HepG2 (cell line): Measurements from ENCODE around the gene AKAP6. TPM values are rescaled to one million over a fixed set of nuclear protein-coding genes. Genes with fewer than 3 reads are reported as not detected.
A peak's percentile ranks its signal among the peaks of the same experiment; 100 is the strongest.

Source experiments
- ARID5B ChIP-seq: IDR thresholded peaks from 2 replicates; pipeline ENCODE4 v1.4.0; 2020; ENCODE audit warnings: mild to moderate bottlenecking, missing genetic modification reagents
- CC2D1A ChIP-seq: sonication (generic); formaldehyde crosslinking; IDR thresholded peaks from 2 replicates; pipeline ENCODE4 v1.8.1; 2023; ENCODE audit warnings: mild to moderate bottlenecking, missing genetic modification reagents
- CEBPG ChIP-seq: IDR thresholded peaks from 2 replicates; pipeline ENCODE4 v1.6.1; 2016
- ERF ChIP-seq: IDR thresholded peaks from 2 replicates; pipeline ENCODE4 v1.6.1; 2018; ENCODE audit warnings: missing biosample characterization, missing genetic modification reagents
- FOXA3 ChIP-seq: IDR thresholded peaks from 2 replicates; pipeline ENCODE4 v1.6.1; 2016; ENCODE audit warnings: missing genetic modification reagents, missing compliant biosample characterization
- HES4 ChIP-seq: sonication (generic); formaldehyde crosslinking; IDR thresholded peaks from 2 replicates; pipeline ENCODE4 v1.9.0; 2021; ENCODE audit warnings: mild to moderate bottlenecking, missing genetic modification reagents, borderline replicate concordance
- KAT8 ChIP-seq: IDR thresholded peaks from 2 replicates; pipeline ENCODE4 v1.6.1; 2016; ENCODE audit warnings: missing genetic modification reagents, missing compliant biosample characterization
- KLF9 ChIP-seq: IDR thresholded peaks from 2 replicates; pipeline ENCODE4 v1.6.1; 2016; ENCODE audit warnings: low read depth
- RXRB ChIP-seq: IDR thresholded peaks from 2 replicates; pipeline ENCODE4 v1.6.1; 2016; ENCODE audit warnings: borderline replicate concordance, missing genetic modification reagents, missing compliant biosample characterization
- STAG1 ChIP-seq: sonication (generic); formaldehyde crosslinking; IDR thresholded peaks from 2 replicates; pipeline ENCODE4 v1.4.0; 2020; ENCODE audit warnings: missing genetic modification reagents
- THAP7 ChIP-seq: sonication (generic); formaldehyde crosslinking; IDR thresholded peaks from 2 replicates; pipeline ENCODE4 v1.8.1; 2023; ENCODE audit warnings: mild to moderate bottlenecking, missing genetic modification reagents
- TP53 ChIP-seq: sonication (generic); formaldehyde crosslinking; conservative IDR thresholded peaks from 2 replicates; pipeline ENCODE4 v1.4.0; 2020; ENCODE audit warnings: missing genetic modification reagents
- ZFP36L2 ChIP-seq: sonication (generic); formaldehyde crosslinking; IDR thresholded peaks from 2 replicates; pipeline ENCODE4 v1.4.0; 2020; ENCODE audit warnings: missing genetic modification reagents
- ZFP82 ChIP-seq: sonication (generic); formaldehyde crosslinking; IDR thresholded peaks from 2 replicates; pipeline ENCODE4 v1.5.1; 2020; ENCODE audit warnings: mild to moderate bottlenecking, missing genetic modification reagents, borderline replicate concordance
- ZNF124 ChIP-seq: sonication (generic); formaldehyde crosslinking; IDR thresholded peaks from 2 replicates; pipeline ENCODE4 v1.4.0; 2020; ENCODE audit warnings: missing genetic modification reagents
- ZNF142 ChIP-seq: sonication (generic); formaldehyde crosslinking; IDR thresholded peaks from 2 replicates; pipeline ENCODE4 v1.4.0; 2020; ENCODE audit warnings: missing genetic modification reagents
- ZNF205 ChIP-seq: IDR thresholded peaks from 2 replicates; pipeline ENCODE4 v1.6.1; 2018; ENCODE audit warnings: missing biosample characterization, missing genetic modification reagents
- ZNF274 ChIP-seq: sonication (generic); formaldehyde crosslinking; IDR thresholded peaks from 2 replicates; pipeline ENCODE4 v1.5.1; 2020; ENCODE audit warnings: mild to moderate bottlenecking, missing genetic modification reagents
- ZNF572 ChIP-seq: sonication (generic); formaldehyde crosslinking; IDR thresholded peaks from 2 replicates; pipeline ENCODE4 v1.5.1; 2020; ENCODE audit warnings: mild to moderate bottlenecking, missing genetic modification reagents
- ZNF605 ChIP-seq: sonication (generic); formaldehyde crosslinking; IDR thresholded peaks from 2 replicates; pipeline ENCODE4 v1.8.0; 2022; ENCODE audit warnings: mild to moderate bottlenecking, missing genetic modification reagents
- ZNF773 ChIP-seq: sonication (generic); formaldehyde crosslinking; IDR thresholded peaks from 2 replicates; pipeline ENCODE4 v1.4.0; 2020; ENCODE audit warnings: missing genetic modification reagents, borderline replicate concordance
- polyA plus RNA-seq, 8 experiments: library from polyadenylated mRNA; depleted of rRNA in 3 of 8; stranded (reverse) in 7 of 8; unstranded in 1 of 8; fragments of >200 nt; fragmentation: Illumina TruSeq in 4 of 8; extraction: Trizol in 4 of 8; gene quantifications; 2 replicates each; pipeline versions ENCODE4 v1.2.1 to v1.2.3, GENCODE V29; 2011 to 2016; ENCODE audit warnings: low read depth in 4 of 8, missing spikeins in 1 of 8, mixed read lengths in 1 of 8; ENCODE audit not compliant: insufficient read depth in 1 of 8
- total RNA-seq, 5 experiments: library from RNA; depleted of rRNA; stranded (reverse); fragments of >200 nt; fragmentation: Illumina TruSeq; extraction: Trizol; gene quantifications; 2 replicates each; pipeline ENCODE4 v1.2.3, GENCODE V29; 2016; ENCODE audit warnings: low read depth in 1 of 5

Gene AKAP6
- total and polyA plus RNA-seq, 2 of the 13 experiments (the other 11 are each of a cell fraction or from before 2014, with no cell fraction given) = 1.4 TPM

GRCh38 chr14:32560209-32560857, 231.2 kb downstream of the AKAP6 start (continued):
- TF ChIP-seq ZNF142 (CRISPR knock-in tag) = no peak
- TF ChIP-seq THAP7 (CRISPR knock-in tag) = no peak
- TF ChIP-seq ZNF605 (CRISPR knock-in tag) = no peak
- TF ChIP-seq ZNF572 (CRISPR knock-in tag) = no peak
- peak; percentile 95 for TF ChIP-seq STAG1 (CRISPR knock-in tag)
- TF ChIP-seq KLF9 (CRISPR knock-in tag) = 0 out of 2 replicates have a peak, but pooled peaks have one; percentile 70
- no peak for TF ChIP-seq ZFP36L2 (CRISPR knock-in tag)
- TF ChIP-seq ZNF205 (CRISPR knock-in tag) = 0 out of 2 replicates have a peak, but pooled peaks have one; percentile 49
- peak; percentile 30; the same call in 1 of the 2 replicates for TF ChIP-seq RXRB (CRISPR knock-in tag)
- no peak for TF ChIP-seq HES4 (CRISPR knock-in tag)
- TF ChIP-seq ARID5B = peak; percentile 51
- no peak for TF ChIP-seq ZNF773 (CRISPR knock-in tag)
- no peak for TF ChIP-seq ZNF274 (CRISPR knock-in tag)
- TF ChIP-seq ERF (CRISPR knock-in tag) = no peak
- TF ChIP-seq ZFP82 (CRISPR knock-in tag) = no peak
- 0 out of 2 replicates have a peak, but pooled peaks have one; percentile 29 for TF ChIP-seq CC2D1A
- TF ChIP-seq CEBPG = peak; percentile 20; the same call in 1 of the 2 replicates
- no peak for TF ChIP-seq TP53 (CRISPR knock-in tag)
- 0 out of 2 replicates have a peak, but pooled peaks have one; percentile 39 for TF ChIP-seq KAT8 (CRISPR knock-in tag)
- TF ChIP-seq FOXA3 = peak; percentile 39; the same call in 1 of the 2 replicates
- TF ChIP-seq ZNF124 (CRISPR knock-in tag) = 0 out of 2 replicates have a peak, but pooled peaks have one; percentile 46
